Activated CD4-positive, alpha-beta T cell treated with anti-CD3 and anti-CD28 coated beads, Interleukin-2, amount 50 U/mL, for 24 hours (primary cell): ENCODE data around the gene ARHGAP6.
"Not testable (repeated sequence)": the region's sequence is repeated elsewhere in the genome, so short reads cannot be mapped to it uniquely, and the experiment has no call there.

Experiments
- DNase-seq, 2 donors: peaks; one replicate each; pipeline ENCODE4 v3.0.0-alpha.2; 2020; ENCODE audit warnings: low read depth in 1 of 2, low spot score in 1 of 2

Gene ARHGAP6

DNA sequence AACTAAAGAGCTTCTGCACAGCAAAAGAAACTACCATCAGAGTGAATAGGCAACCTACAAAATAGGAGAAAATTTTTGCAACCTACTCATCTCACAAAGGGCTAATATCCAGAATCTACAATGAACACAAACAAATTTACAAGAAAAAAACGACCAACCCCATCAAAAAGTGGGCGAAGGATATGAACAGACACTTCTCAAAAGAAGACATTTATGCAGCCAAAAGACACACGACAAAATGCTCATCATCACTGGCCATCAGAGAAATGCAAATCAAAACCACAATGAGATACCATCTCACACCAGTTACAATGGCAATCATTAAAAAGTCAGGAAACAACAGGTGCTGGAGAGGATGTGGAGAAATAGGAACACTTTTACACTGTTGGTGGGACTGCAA lies 304.1 kb downstream of the ARHGAP6 start:
- not testable (repeated sequence) for DNase-seq

- not testable (repeated sequence) for DNase-seq
Observed at GRCh38 chrX:11355944-11356343, 309.8 kb downstream of the ARHGAP6 start.

DNA sequence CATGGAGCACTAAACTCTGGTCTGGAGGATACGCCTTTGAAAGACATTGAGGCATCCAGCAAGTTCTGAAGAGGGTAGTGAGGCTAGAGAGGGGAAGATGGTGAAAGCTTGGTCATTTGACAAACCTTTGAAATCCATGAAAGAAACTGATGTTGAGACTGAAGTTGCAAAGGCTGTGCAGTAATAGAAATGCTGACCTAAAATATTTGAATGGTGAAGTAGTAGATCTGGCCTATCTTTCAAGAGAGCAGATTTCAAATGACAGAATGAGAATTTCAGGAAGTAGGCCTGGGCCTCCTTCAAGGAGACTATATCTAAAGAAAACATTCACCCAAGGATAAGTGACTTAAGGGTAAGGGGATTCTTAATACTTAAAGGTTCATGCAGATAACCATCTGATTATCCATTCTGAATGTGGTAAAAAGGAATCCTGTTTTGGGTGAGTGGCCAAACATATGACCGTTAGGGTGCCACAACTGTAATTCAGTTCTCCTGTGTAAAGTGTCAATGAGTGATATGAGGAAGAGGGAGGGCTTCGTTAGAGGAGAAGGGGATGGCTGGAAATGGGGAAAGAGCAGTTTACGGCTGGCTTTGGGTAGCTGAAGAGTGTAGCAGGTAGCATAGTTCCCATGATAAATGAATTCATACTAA lies 310.3 kb downstream of the ARHGAP6 start:
- no peak for DNase-seq

DNA sequence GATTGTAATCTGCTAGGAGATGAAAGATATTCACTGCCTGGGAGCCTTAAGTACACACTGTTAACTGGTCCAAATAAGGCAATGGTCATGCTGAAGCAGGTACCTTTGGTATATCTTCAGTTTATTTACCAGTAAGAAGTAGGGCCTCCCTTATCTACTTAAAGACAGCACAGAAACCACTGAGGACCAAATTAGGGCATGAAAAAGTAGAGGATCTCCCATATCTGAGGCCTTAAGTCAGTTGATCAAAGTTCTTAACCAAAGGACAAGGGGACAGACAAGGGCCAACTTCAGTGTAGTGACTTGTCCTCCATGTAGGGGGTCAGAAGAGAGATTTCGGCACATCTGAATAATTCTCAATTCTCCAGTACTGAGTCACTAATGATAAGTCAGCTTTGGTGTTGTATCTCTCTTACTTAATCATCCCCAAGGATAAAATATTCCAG lies 313.4 kb downstream of the ARHGAP6 start:
- no peak for DNase-seq

GRCh38 chrX:11351375-11352295 lies 314.1 kb downstream of the ARHGAP6 start:
- no peak for DNase-seq

DNA sequence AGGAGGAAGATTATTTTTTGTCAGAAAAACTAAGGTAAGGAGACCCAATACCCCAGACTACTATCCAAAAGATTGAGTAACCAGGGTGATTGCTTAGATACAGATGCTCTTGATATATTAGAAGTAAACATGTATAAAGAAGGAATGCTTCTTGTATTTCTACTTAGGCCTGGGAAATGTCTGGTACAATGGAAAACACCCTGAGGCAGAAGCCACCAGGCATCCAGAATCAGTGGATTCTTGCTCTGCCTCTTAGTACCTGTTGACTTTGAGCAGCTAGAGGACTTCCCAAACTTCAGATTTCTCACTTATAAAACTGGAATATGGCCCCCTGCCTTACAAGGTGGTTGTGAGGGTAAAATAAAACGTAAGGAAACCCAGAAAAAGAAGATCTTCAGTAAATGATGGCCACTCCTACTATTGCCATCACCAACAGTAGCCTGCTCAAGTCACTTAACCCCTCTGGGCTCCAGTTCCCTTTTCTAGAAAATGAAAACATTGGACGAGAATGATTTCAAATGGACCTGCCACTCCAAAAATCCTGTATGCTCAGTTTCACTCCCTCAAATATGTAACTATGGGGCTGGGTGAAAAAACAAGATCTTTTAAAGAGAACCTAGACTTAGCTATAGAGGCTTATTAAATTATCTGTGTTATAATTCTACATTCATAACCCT lies 315.9 kb downstream of the ARHGAP6 start:
- DNase-seq = no peak

DNA sequence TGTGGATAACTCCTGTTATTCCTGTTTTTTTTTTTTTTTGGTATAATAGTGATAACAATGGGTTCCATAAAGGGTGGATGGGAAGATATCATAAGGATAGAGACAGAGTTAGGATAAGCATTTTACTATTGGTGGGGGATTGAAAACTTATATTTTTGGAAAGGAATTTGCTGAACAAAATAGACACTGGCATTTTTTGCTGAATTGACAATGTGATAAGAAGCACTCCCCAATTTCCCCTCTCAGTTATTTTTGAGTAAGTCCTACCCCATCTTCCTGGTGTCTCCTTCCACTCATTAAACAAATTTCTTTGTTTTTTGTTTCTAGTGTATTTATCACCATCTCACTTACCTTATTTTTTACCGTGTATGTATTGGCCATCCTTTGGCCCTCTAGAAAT lies 316.7 kb downstream of the ARHGAP6 start:
- no peak for DNase-seq

DNA sequence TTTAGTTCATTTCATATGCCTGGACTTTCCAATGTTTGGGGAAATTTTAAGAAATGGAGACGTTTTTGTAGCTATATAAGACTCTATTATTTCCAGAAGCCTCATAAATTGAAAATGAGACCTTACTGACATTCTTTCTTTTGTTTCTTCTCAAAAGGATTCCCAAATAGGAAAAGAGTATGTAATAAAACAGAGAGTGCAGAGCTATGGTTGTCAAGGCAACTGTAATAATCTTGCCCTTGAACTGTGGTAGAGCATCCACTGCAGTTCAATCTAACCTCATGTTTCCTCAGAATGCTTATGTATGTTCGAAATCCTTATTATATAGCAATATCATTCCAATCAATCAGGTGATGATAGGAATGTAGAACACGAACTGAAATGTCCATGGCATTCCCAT lies 318.4 kb downstream of the ARHGAP6 start:
- DNase-seq = no peak

DNA sequence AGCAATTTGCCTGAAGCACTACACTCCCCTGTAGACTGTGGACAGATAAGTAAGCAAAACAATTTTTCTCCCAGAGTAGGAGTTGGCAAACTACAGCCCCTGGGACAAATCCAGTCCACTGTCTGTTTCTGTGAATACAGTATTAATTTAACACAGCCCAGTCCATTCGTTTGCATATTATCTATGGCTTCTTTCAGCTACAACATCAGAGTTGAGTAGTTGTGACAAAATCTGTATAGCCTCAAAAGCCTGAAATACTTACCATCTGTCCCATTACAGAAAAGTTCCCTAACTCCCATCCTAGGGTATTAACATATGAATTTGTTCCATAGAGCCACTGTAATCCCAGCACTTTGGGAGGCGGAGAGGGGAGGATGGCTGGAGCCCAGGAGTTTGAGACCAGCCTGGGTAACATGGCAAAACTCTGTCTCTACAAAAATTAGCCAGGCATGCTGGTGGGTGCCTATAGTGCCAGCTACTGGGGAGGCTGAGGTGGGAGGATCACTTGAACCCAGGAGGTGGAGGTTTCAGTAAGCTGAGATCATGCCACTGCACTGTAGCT lies 319.5 kb downstream of the ARHGAP6 start:
- DNase-seq = no peak

- no peak for DNase-seq
Observed at GRCh38 chrX:11342673-11343072, 323.0 kb downstream of the ARHGAP6 start.

DNA sequence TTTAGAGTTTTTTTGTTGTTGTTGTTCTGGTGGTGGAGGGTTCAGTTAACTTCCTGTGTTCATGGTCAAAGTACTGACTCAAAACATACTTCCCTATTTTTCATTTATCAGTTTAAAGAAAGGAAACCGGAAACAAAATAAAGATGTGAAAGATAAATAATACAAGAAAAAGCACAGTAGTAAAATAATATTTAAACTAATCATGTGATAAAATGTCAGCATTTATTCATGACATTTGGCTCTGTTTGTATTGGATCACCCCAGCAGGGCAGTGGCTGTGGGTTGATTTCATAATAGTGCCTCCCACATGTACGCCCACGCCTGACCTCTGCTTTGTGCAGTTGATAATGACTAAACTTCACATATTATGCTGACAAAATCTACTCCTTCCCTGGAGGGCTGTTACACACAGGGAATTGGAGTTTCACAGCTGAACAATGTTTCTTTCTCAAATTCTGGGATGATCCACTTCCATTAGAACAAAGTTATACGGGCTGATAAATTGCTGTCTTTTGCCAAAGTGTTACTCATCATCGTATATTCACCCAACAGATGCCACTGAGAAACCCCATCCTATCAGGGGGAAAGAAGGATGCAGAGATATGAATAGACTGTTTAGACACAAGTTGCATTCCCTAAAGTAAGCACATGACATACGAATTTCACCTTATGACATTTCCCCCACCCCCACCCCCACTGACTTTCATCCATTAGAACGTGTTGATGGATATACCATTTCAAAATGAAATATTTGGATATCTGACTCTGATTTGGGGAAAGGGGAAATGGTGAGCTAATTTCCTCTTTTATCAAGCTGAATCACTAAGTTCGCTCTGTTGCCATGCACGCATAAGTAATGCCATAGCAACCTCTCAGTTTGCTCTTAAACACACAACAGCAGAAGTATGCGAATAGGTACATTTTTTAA lies 324.2 kb downstream of the ARHGAP6 start:
- no peak for DNase-seq

DNA sequence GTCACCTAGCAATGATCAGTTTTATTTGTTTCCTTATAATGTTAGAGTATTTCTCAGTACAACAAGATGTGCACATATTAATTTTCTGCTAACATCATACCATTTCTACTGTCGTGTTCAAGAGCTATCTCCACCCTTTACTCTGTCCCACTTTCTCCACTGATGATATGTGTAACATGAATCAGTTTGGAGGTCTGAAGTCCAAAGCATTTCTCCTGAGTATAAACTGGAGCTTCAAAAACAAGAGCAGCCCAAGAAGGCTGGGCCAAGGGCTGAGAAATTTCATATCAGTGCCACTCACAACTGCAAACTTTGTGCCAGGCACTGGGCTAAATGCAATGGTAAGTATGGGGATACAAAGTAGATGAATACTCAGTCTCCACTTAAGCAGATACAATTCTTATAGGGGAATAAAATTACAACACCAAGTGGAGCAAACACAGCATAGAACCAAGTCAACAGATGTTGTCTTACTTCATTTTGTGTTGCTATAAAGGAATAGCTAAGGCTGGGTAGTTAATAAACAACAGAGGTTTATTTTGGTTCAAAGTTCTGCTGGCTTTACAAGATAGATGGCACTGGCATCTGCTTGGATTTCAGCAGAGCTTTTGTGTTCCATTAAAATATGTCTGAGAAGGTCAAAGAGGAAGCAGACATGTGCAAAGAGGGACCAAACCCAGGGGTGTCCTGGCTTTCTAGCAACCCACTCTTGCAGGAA lies 328.3 kb downstream of the ARHGAP6 start:
- no peak for DNase-seq

GRCh38 chrX:11336201-11336600 lies 329.5 kb downstream of the ARHGAP6 start:
- no peak for DNase-seq

DNA sequence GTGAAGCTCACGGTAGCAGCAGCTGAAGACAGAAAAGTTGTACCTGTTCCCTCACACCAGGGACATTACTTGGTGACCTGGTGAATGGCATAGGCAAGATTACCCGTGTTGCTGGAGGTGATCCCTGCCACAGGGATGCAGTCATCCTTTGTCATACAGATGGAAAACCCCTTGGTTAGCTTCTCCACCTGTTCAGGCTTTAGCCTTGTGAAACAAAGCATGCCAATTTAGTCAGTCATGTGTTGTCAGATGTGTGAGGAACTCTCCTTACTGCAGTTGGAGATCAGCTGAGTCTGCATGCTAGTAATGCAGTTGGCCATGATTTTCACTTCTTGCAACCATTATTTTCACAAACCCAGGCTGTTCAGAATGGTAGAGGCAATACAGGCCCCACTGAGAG lies 331.6 kb downstream of the ARHGAP6 start:
- DNase-seq = no peak

- no peak for DNase-seq
Observed at GRCh38 chrX:11331788-11332187, 333.9 kb downstream of the ARHGAP6 start.

DNA sequence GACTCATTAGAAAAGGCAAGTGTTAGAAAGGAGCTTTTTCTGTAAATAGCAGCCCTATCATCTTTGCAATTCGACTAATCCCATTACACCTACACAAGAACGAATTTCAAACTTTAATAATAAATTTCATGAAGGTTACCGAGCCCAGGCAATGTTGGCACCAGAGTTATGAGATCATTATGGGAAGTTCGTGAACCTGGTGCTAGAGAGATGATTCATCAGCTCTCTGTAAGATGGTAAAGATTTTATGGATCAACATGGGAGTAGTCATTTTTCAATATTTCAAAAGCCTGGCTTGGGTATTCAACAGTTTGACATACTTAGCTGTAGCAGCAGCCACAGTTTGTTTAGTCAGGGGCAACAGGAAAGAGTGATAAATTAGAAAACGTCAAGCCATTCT lies 336.7 kb downstream of the ARHGAP6 start:
- DNase-seq = no peak

GRCh38 chrX:11328134-11328533 lies 337.6 kb downstream of the ARHGAP6 start:
- no peak for DNase-seq

DNA sequence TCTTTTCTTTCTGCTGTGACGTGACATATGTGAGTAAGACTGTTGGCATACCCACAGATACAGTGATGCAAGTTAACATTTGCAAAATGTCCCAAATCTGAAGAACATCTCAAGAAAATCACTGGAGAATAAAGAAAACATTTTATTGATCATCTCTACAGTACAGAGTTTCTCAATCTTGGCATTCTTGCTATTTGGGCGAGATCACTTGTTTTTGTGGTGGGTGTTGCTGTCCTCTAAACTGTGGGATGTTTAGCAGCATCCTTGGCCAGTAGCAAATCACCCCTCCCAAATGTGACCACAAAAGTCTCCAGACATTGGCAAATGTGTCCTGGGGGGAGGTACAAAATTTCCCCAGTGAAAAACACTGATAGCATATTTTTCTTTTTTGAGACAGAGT lies 343.7 kb downstream of the ARHGAP6 start:
- no peak for DNase-seq

DNA sequence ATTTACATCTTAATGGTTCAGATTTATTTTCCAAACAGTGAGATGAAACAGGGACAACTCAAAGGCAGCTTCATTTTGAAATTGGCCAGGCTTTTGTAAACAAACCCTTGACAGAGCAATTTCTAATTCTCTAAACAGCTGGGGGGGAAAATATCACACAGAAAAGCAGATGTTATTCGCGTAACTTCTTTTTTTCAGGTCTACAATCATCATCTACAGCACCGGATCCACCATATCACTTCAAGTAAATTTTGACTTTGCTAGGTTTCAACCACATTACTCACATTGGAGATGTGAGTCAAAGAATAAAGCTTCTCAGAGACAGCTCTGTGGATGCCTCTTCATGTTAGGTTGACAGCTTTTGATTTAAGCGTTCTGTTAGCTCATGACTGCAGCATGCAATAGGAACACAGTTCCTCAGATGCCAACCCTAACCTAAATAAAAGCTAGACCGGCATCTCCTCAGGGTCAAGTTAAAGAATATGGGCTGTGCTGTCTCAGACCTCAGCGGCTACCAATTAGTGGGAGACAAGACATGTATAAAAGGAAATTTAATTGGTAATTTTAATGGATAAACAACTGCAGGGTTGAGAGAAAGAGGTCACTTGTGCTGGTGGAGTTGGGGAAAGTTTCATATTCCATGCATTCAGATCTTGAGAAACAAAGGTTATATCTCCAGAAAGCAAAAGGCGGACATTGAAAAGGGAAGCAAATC lies 345.8 kb downstream of the ARHGAP6 start:
- no peak for DNase-seq
